Myocyte (in vitro differentiated cells): Measurements from ENCODE around the gene SYNE4. TPM values are rescaled to one million over a fixed set of nuclear protein-coding genes. Genes with fewer than 3 reads are reported as not detected.
"Not testable (repeated sequence)": the region's sequence is repeated elsewhere in the genome, so short reads cannot be mapped to it uniquely, and the experiment has no call there.

Source experiments
- DNase-seq: peaks from one replicate; pipeline ENCODE4 v3.0.0-alpha.2; 2012; ENCODE audit warnings: low read depth
- total RNA-seq: library from RNA; depleted of rRNA; stranded (reverse); fragments of >200 nt; gene quantifications from 2 replicates; pipeline ENCODE4 v1.2.3, GENCODE V29; 2014

The SYNE4 gene
- total RNA-seq, 1 donor from 2014 or later, result not detected

- DNase-seq, result not testable (repeated sequence)
These were observed 51.2 kb downstream of the SYNE4 start for GRCh38 chr19:35957411-35957810.

- DNase-seq, result no peak
These were observed 52.6 kb downstream of the SYNE4 start for GRCh38 chr19:35955881-35956634.

Other genes starting within 250 kb of the SYNE4 start
- gene ARHGAP33, start 233.2 kb downstream of the SYNE4 start, total RNA-seq, result 1.5 and 3.8 TPM in 2 replicates
- gene PRODH2, start 196.0 kb downstream of the SYNE4 start, total RNA-seq, result not detected in 2 replicates
- not detected in 2 replicates for gene NPHS1, start 156.3 kb downstream of the SYNE4 start, total RNA-seq
- not detected in 2 replicates for gene KIRREL2, start 151.9 kb downstream of the SYNE4 start, total RNA-seq
- gene APLP1, start 140.2 kb downstream of the SYNE4 start, total RNA-seq, result 10.4 and 30.5 TPM in 2 replicates
- gene NFKBID, start 108.3 kb downstream of the SYNE4 start, total RNA-seq, result 1.2 and 2.2 TPM in 2 replicates
- gene HCST, start 106.3 kb downstream of the SYNE4 start, total RNA-seq, result not detected in 2 replicates
- gene TYROBP, start 100.5 kb downstream of the SYNE4 start, total RNA-seq, result not detected in 2 replicates
- 5.3 and 8.3 TPM in 2 replicates for gene LRFN3, start 72.4 kb downstream of the SYNE4 start, total RNA-seq
- 30.2 and 48.0 TPM in 2 replicates for gene SDHAF1, start 13.6 kb downstream of the SYNE4 start, total RNA-seq
- 18.2 and 33.9 TPM in 2 replicates for gene ALKBH6, start 5.4 kb upstream of the SYNE4 start, total RNA-seq
- 4.9 and 7.6 TPM in 2 replicates for gene CLIP3, start 24.1 kb upstream of the SYNE4 start, total RNA-seq
- gene THAP8, start 45.5 kb upstream of the SYNE4 start, total RNA-seq, result 14.4 and 16.0 TPM in 2 replicates
- 1.6 and 5.3 TPM in 2 replicates for gene WDR62, start 46.1 kb upstream of the SYNE4 start, total RNA-seq
- not detected in 2 replicates for gene OVOL3, start 102.3 kb upstream of the SYNE4 start, total RNA-seq
- 71.6 and 72.6 TPM in 2 replicates for gene POLR2I, start 106.1 kb upstream of the SYNE4 start, total RNA-seq
- 168 and 196 TPM in 2 replicates for gene TBCB, start 106.7 kb upstream of the SYNE4 start, total RNA-seq
- gene CAPNS1, start 131.3 kb upstream of the SYNE4 start, total RNA-seq, result 375 and 398 TPM in 2 replicates
- gene COX7A1, start 143.6 kb upstream of the SYNE4 start, total RNA-seq, result not detected in 2 replicates
- 3.5 and 4.9 TPM in 2 replicates for gene ZNF565, start 205.9 kb upstream of the SYNE4 start, total RNA-seq
- 133 and 134 TPM in 2 replicates for gene ZNF146, start 206.3 kb upstream of the SYNE4 start, total RNA-seq